ENCODE results near the gene ZNF823. TPM values are rescaled to one million over a fixed set of nuclear protein-coding genes. Genes with fewer than 3 reads are reported as not detected.

ZNF823 gene
- total and polyA plus RNA-seq, 4 donors: 2.4 to 6.4 (median 3.1) TPM

DNA sequence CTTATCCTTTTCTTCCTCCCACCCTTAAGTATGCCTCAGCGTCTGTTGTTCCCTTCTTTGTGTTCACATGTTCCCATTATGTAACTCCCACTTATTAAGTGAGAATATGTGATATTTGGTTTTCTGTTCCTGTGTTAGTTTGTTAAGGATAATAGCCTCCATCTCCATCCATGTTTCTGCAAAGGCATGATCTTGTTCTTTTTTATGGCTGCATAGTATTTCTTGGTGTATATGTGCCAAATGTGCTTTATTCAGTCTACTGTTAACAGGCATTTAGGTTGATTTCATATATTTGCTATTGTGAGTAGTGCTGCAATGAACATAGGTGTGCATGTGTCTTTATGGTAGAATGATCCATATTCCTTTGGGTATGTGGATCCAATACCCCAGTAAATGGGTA lies 24.9 kb upstream of the ZNF823 start:
- peaks cover 0 to 4% (median 2%) of the 10 kb centered on the region in 4 donors for H3K9me3 ChIP-seq (ENCODE audit: control insufficient read depth in 4 of 4, low read length in 3 of 4)

GRCh38 chr19:11763117-11763516 lies 24.4 kb upstream of the ZNF823 start:
- no peak for TF ChIP-seq RAD21 (IDR thresholded peaks at IDR 0.05)
- TF ChIP-seq EGR1 (IDR thresholded peaks at IDR 0.05; ENCODE audit: low read depth in 2 of 2): no peak
- TF ChIP-seq FOXA2 (IDR thresholded peaks at IDR 0.05): no peak
- TF ChIP-seq FOXA1 (IDR thresholded peaks at IDR 0.05): no peak
- TF ChIP-seq RXRA (IDR thresholded peaks at IDR 0.05): no peak
- no peak for TF ChIP-seq CTCF (IDR thresholded peaks at IDR 0.05; ENCODE audit: low read depth, low read length, missing input control)
- TF ChIP-seq HNF4A (conservative IDR thresholded peaks at IDR 0.05): no peak
- no peak for TF ChIP-seq YY1 (IDR thresholded peaks at IDR 0.05)
- no peak for TF ChIP-seq NR2F2 (IDR thresholded peaks at IDR 0.05)
- no peak overlapping the region for H3K27ac ChIP-seq (ENCODE audit: low read depth in 1 of 2, low read length in 2 of 2)
- H3K4me1 ChIP-seq (ENCODE audit: control insufficient read depth in 4 of 4, insufficient read depth in 4 of 4, low read length in 3 of 4): peaks cover 3 to 11% (median 5%) of the 10 kb centered on the region in 4 donors
- peaks cover 0 to 4% (median 2%) of the 10 kb centered on the region in 4 donors for H3K9me3 ChIP-seq (ENCODE audit: control insufficient read depth in 4 of 4, low read length in 3 of 4)
- no peak overlapping the region for H3K4me3 ChIP-seq (ENCODE audit: low read depth in 1 of 3, low read length in 3 of 3)
- WGBS: 75% methylated on average over 3 of the region's 3 CpGs
- H3K9ac ChIP-seq (ENCODE audit: low read depth in 1 of 2, low read length in 2 of 2): no peak overlapping the region
- DNase-seq (ENCODE audit: low spot score): no peak
- H3K27me3 ChIP-seq (ENCODE audit: control insufficient read depth in 4 of 4, insufficient read depth in 4 of 4, low read length in 3 of 4): no peaks in the 10 kb centered on the region
- H3K36me3 ChIP-seq (ENCODE audit: control insufficient read depth in 4 of 4, insufficient read depth in 3 of 4, low read depth in 1 of 4, low read length in 3 of 4): no peaks in the 10 kb centered on the region

More for the DNA sequence above, 24.9 kb upstream of the ZNF823 start:
- H3K4me1 ChIP-seq (ENCODE audit: control insufficient read depth in 4 of 4, insufficient read depth in 4 of 4, low read length in 3 of 4): peaks cover 3 to 16% (median 9%) of the 10 kb centered on the region in 4 donors
- TF ChIP-seq RXRA (IDR thresholded peaks at IDR 0.05) (no peak), FOXA2 (IDR thresholded peaks at IDR 0.05) (no peak), HNF4G (IDR thresholded peaks at IDR 0.05) (no peak), TAF1 (conservative IDR thresholded peaks at IDR 0.05) (no peak), ZBTB33 (IDR thresholded peaks at IDR 0.05) (no peak), MAX (IDR thresholded peaks at IDR 0.05) (no peak), NR2F2 (IDR thresholded peaks at IDR 0.05) (no peak), JUND (IDR thresholded peaks at IDR 0.05) (no peak), GABPA (IDR thresholded peaks at IDR 0.05 in 1 of 2, conservative IDR thresholded peaks at IDR 0.05 in 1 of 2) (no peak), RAD21 (IDR thresholded peaks at IDR 0.05) (no peak), YY1 (IDR thresholded peaks at IDR 0.05) (no peak)
- TF ChIP-seq, protein P1, sequence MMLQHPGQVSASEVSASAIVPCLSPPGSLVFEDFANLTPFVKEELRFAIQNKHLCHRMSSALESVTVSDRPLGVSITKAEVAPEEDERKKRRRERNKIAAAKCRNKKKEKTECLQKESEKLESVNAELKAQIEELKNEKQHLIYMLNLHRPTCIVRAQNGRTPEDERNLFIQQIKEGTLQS (IDR thresholded peaks at IDR 0.05): no peak
- peak overlapping the region in 1 of 3 donors; percentile 5 for H3K4me3 ChIP-seq (ENCODE audit: low read depth in 1 of 3, low read length in 3 of 3)
- H3K27ac ChIP-seq (ENCODE audit: low read depth in 1 of 2, low read length in 2 of 2): no peak overlapping the region
- no peak for DNase-seq (ENCODE audit: low spot score)
- WGBS: 89% methylated on average over 1 of the region's 1 CpG
- no peaks in the 10 kb centered on the region for H3K27me3 ChIP-seq (ENCODE audit: control insufficient read depth in 4 of 4, insufficient read depth in 4 of 4, low read length in 3 of 4)
- no peak overlapping the region for H3K9ac ChIP-seq (ENCODE audit: low read depth in 1 of 2, low read length in 2 of 2)
- no peaks in the 10 kb centered on the region for H3K36me3 ChIP-seq (ENCODE audit: control insufficient read depth in 4 of 4, insufficient read depth in 3 of 4, low read depth in 1 of 4, low read length in 3 of 4)
